ENCODE measurements around the gene AAK1.

DNA sequence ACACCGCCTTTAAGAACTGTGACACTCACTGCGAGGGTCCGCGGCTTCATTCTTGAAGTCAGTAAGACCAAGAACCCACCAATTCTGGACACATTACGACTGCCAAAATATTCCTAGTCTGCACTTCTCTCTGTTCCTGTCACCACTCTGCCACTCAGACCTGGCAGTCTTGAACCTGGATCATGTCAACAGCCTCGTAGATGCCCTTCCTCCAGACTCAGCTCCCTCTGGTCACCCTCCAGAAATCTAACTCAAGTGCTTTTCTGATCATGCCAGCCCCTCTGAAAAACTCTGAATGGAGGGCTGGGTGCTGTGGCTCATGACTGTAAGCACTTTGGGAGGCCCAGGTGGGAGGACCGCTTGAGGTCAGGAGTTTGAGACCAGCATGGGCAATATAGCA, 20.3 kb downstream of the AAK1 start:
- TF ChIP-seq CTCF (IDR thresholded peaks at IDR 0.05): no peak
- TF ChIP-seq POLR2A (IDR thresholded peaks at IDR 0.05): no peak

Measured in adrenal gland (tissue), 5 donors.